BLaER1 treated with 17β-estradiol and CSF1 and Interleukin-3, amounts not matched to agents 10 nM and 100 nM (cell line): Measurements from ENCODE around the gene XAF1.
"Not testable (repeated sequence)": the region's sequence is repeated elsewhere in the genome, so short reads cannot be mapped to it uniquely, and the experiment has no call there.

Experiments
- H3K27ac ChIP-seq, 11 experiments: shearing (Covaris generic); formaldehyde crosslinking; 2 replicates each; pipeline ENCODE4 v1.8.1; 2022
- H3K27me3 ChIP-seq, 11 experiments: shearing (Covaris generic); formaldehyde crosslinking; 2 replicates each; pipeline ENCODE4 v1.8.1; 2022
- H3K36me3 ChIP-seq, 11 experiments: shearing (Covaris generic); formaldehyde crosslinking; 2 replicates each; pipeline ENCODE4 v1.8.1; 2022
- H3K4me1 ChIP-seq, 10 experiments: shearing (Covaris generic); formaldehyde crosslinking; 2 replicates each; pipeline ENCODE4 v1.8.1; 2022
- H3K4me2 ChIP-seq, 11 experiments: shearing (Covaris generic); formaldehyde crosslinking; 2 replicates each; pipeline ENCODE4 v1.8.1; 2022
- H3K4me3 ChIP-seq, 10 experiments: shearing (Covaris generic); formaldehyde crosslinking; 2 replicates each; pipeline ENCODE4 v1.8.1; 2022
- H3K9ac ChIP-seq, 11 experiments: shearing (Covaris generic); formaldehyde crosslinking; 2 replicates each; pipeline ENCODE4 v1.8.1; 2022
- H3K9me3 ChIP-seq, 11 experiments: shearing (Covaris generic); formaldehyde crosslinking; replicated peaks in 1 of 11; 2 replicates each; pipeline ENCODE4 v1.8.1; 2022
- H4K20me1 ChIP-seq, 11 experiments: shearing (Covaris generic); formaldehyde crosslinking; 2 replicates each; pipeline ENCODE4 v1.8.1; 2022
- Cebpa-rat ChIP-seq, 11 experiments: shearing (Covaris generic); IDR thresholded peaks; 2 replicates each; pipeline ENCODE4 v1.8.1; 2022

The XAF1 gene

GRCh38 chr17:6800422-6801027 is 44.7 kb downstream of the XAF1 start:
- no peak for TF ChIP-seq Cebpa-rat (IDR thresholded peaks at IDR 0.05)
- H3K27me3 ChIP-seq = no peaks in the 10 kb centered on the region
- H3K4me2 ChIP-seq = no peak overlapping the region

GRCh38 chr17:6811510-6811909 is 55.7 kb downstream of the XAF1 start:
- Histone ChIP-seq H3K4me3 (no peak overlapping the region), H3K9ac (no peak overlapping the region), H3K4me1 (no peaks in the 10 kb centered on the region), H4K20me1 (no peaks in the 10 kb centered on the region), H3K27ac (no peak overlapping the region), H3K4me2 (no peak overlapping the region), H3K27me3 (no peaks in the 10 kb centered on the region), H3K36me3 (no peaks in the 10 kb centered on the region), H3K9me3 (peaks cover 0 to 11% (median 3%) of the 10 kb centered on the region in 11 experiments; a peak in 3 of 22 replicates)
- TF ChIP-seq Cebpa-rat (IDR thresholded peaks at IDR 0.05) = no peak

More at GRCh38 chr17:6800422-6801027, 44.7 kb downstream of the XAF1 start:
- Histone ChIP-seq H3K27ac (no peak overlapping the region), H3K4me1 (peaks cover 0 to 4% (median 0%) of the 10 kb centered on the region in 10 experiments; a peak in 2 of 20 replicates), H3K4me3 (no peak overlapping the region), H3K9ac (no peak overlapping the region), H3K9me3 (no peaks in the 10 kb centered on the region), H3K36me3 (no peaks in the 10 kb centered on the region), H4K20me1 (no peaks in the 10 kb centered on the region)

GRCh38 chr17:6812295-6812694 is 56.4 kb downstream of the XAF1 start:
- no peak overlapping the region for H3K4me3 ChIP-seq
- no peaks in the 10 kb centered on the region for H3K4me1 ChIP-seq
- no peak overlapping the region for H3K4me2 ChIP-seq
- no peak for TF ChIP-seq Cebpa-rat (IDR thresholded peaks at IDR 0.05)
- no peaks in the 10 kb centered on the region for H4K20me1 ChIP-seq
- H3K27me3 ChIP-seq = no peaks in the 10 kb centered on the region
- H3K36me3 ChIP-seq = no peaks in the 10 kb centered on the region
- no peak overlapping the region for H3K9ac ChIP-seq
- H3K27ac ChIP-seq = no peak overlapping the region
- peaks cover 0 to 11% (median 3%) of the 10 kb centered on the region in 11 experiments; a peak in 3 of 22 replicates for H3K9me3 ChIP-seq

GRCh38 chr17:6815775-6816174 is 59.9 kb downstream of the XAF1 start:
- no peaks in the 10 kb centered on the region for H3K27me3 ChIP-seq
- peaks cover 0 to 17% (median 3%) of the 10 kb centered on the region in 11 experiments; a peak in 6 of 22 replicates for H3K9me3 ChIP-seq
- no peak for TF ChIP-seq Cebpa-rat (IDR thresholded peaks at IDR 0.05)
- no peak overlapping the region for H3K4me3 ChIP-seq
- H3K36me3 ChIP-seq = no peaks in the 10 kb centered on the region
- H3K27ac ChIP-seq = no peak overlapping the region
- no peaks in the 10 kb centered on the region for H3K4me1 ChIP-seq
- H3K9ac ChIP-seq = no peak overlapping the region
- no peaks in the 10 kb centered on the region for H4K20me1 ChIP-seq
- H3K4me2 ChIP-seq = no peak overlapping the region

- H3K9me3 ChIP-seq = peaks cover 0 to 23% (median 3%) of the 10 kb centered on the region in 11 experiments; a peak in 6 of 22 replicates
- H3K9ac ChIP-seq, H3K4me1 ChIP-seq, H3K27ac ChIP-seq, H3K36me3 ChIP-seq, H4K20me1 ChIP-seq, H3K4me3 ChIP-seq, H3K4me2 ChIP-seq, H3K27me3 ChIP-seq: not testable (repeated sequence)
These were observed 60.5 kb downstream of the XAF1 start for GRCh38 chr17:6816368-6816767.

- Histone ChIP-seq H3K9ac (no peak overlapping the region), H3K4me1 (no peaks in the 10 kb centered on the region), H3K27me3 (no peaks in the 10 kb centered on the region), H4K20me1 (no peaks in the 10 kb centered on the region), H3K9me3 (peaks cover 0 to 14% (median 0%) of the 10 kb centered on the region in 11 experiments; a peak in 5 of 22 replicates), H3K27ac (no peak overlapping the region), H3K4me3 (no peak overlapping the region), H3K36me3 (no peaks in the 10 kb centered on the region), H3K4me2 (no peak overlapping the region)
- TF ChIP-seq Cebpa-rat (IDR thresholded peaks at IDR 0.05) = no peak
These were observed 63.1 kb downstream of the XAF1 start for GRCh38 chr17:6818938-6819337.

- H3K36me3 ChIP-seq = no peaks in the 10 kb centered on the region
- H3K9ac ChIP-seq = no peak overlapping the region
- H3K9me3 ChIP-seq = peaks cover 0 to 14% (median 0%) of the 10 kb centered on the region in 11 experiments; a peak in 5 of 22 replicates
- no peaks in the 10 kb centered on the region for H3K4me1 ChIP-seq
- H4K20me1 ChIP-seq = no peaks in the 10 kb centered on the region
- H3K4me2 ChIP-seq = no peak overlapping the region
- H3K27me3 ChIP-seq = no peaks in the 10 kb centered on the region
- no peak overlapping the region for H3K27ac ChIP-seq
- H3K4me3 ChIP-seq = no peak overlapping the region
- TF ChIP-seq Cebpa-rat (IDR thresholded peaks at IDR 0.05) = no peak
These were observed 67.2 kb downstream of the XAF1 start for GRCh38 chr17:6823011-6823442.
